HepG2 (cell line): ENCODE data around the gene TUBGCP6. TPM values are rescaled to one million over a fixed set of nuclear protein-coding genes. Genes with fewer than 3 reads are reported as not detected.

Experiments
- BRF2 ChIP-seq: sonication (generic); formaldehyde crosslinking; IDR thresholded peaks from 2 replicates; pipeline ENCODE4 v1.8.1; 2022; ENCODE audit warnings: mild to moderate bottlenecking, missing genetic modification reagents
- CREM ChIP-seq, 2 experiments: sonication (generic) in 1 of 2; formaldehyde crosslinking in 1 of 2; IDR thresholded peaks; 2 replicates each; pipeline versions ENCODE4 v1.4.0 to v1.6.1; 2016 to 2020; ENCODE audit warnings: antibody characterized with exemption in 1 of 2, mild to moderate bottlenecking in 1 of 2, missing genetic modification reagents in 1 of 2
- KDM5A ChIP-seq: fragments of 200-600 bp; sonication (generic); IDR thresholded peaks from 2 replicates; pipeline ENCODE4 v1.7.0; 2018; ENCODE audit warnings: antibody characterized with exemption, mild to moderate bottlenecking, low read length, borderline replicate concordance
- MLLT10 ChIP-seq: sonication (generic); formaldehyde crosslinking; IDR thresholded peaks from 2 replicates; pipeline ENCODE4 v1.4.0; 2020; ENCODE audit warnings: missing genetic modification reagents
- PHF5A ChIP-seq: IDR thresholded peaks from one replicate; pipeline ENCODE4 v1.6.1; 2018; ENCODE audit warnings: low read depth, missing genetic modification reagents; ENCODE audit not compliant: unreplicated experiment
- PHF8 ChIP-seq: sonication (generic); formaldehyde crosslinking; IDR thresholded peaks from 2 replicates; pipeline ENCODE4 v1.5.0; 2020; ENCODE audit warnings: missing genetic modification reagents
- POLR2G ChIP-seq: fragments of 200-400 bp; formaldehyde crosslinking; IDR thresholded peaks from 2 replicates; pipeline ENCODE4 v1.6.1; 2018; ENCODE audit warnings: mild to moderate bottlenecking, low read depth, low read length, moderate library complexity
- SALL2 ChIP-seq: sonication (generic); formaldehyde crosslinking; IDR thresholded peaks from 2 replicates; pipeline ENCODE4 v1.8.1; 2023; ENCODE audit warnings: mild to moderate bottlenecking, missing genetic modification reagents, inconsistent platforms
- SMAD3 ChIP-seq: sonication (generic); formaldehyde crosslinking; IDR thresholded peaks from 2 replicates; pipeline ENCODE4 v1.4.0; 2020; ENCODE audit warnings: missing genetic modification reagents
- SNAI1 ChIP-seq: sonication (generic); formaldehyde crosslinking; IDR thresholded peaks from 2 replicates; pipeline ENCODE4 v1.5.0; 2020; ENCODE audit warnings: mild to moderate bottlenecking, missing genetic modification reagents, borderline replicate concordance
- TEAD2 ChIP-seq: sonication (generic); formaldehyde crosslinking; IDR thresholded peaks from 2 replicates; pipeline ENCODE4 v1.9.0; 2021; ENCODE audit warnings: missing genetic modification reagents
- TFDP2 ChIP-seq: sonication (generic); formaldehyde crosslinking; IDR thresholded peaks from 2 replicates; pipeline ENCODE4 v1.4.0; 2020; ENCODE audit warnings: missing genetic modification reagents
- ZBTB7A ChIP-seq: sonication (generic); formaldehyde crosslinking; IDR thresholded peaks from 2 replicates; pipeline ENCODE4 v1.8.0; 2022; ENCODE audit warnings: mild to moderate bottlenecking, missing genetic modification reagents
- ZBTB7B ChIP-seq: sonication (generic); formaldehyde crosslinking; IDR thresholded peaks from 2 replicates; pipeline ENCODE4 v1.4.0; 2020; ENCODE audit warnings: missing genetic modification reagents
- ZFX ChIP-seq: sonication (generic); formaldehyde crosslinking; IDR thresholded peaks from 2 replicates; pipeline ENCODE4 v1.4.0; 2020; ENCODE audit warnings: mild to moderate bottlenecking, low read depth, missing genetic modification reagents, moderate library complexity
- ZNF383 ChIP-seq: sonication (generic); formaldehyde crosslinking; IDR thresholded peaks from 2 replicates; pipeline ENCODE4 v1.4.0; 2020; ENCODE audit warnings: missing genetic modification reagents, mild to moderate bottlenecking, borderline replicate concordance
- ZNF513 ChIP-seq: sonication (generic); formaldehyde crosslinking; conservative IDR thresholded peaks from 2 replicates; pipeline ENCODE4 v1.5.0; 2020; ENCODE audit warnings: missing genetic modification reagents
- ZNF543 ChIP-seq: sonication (generic); formaldehyde crosslinking; IDR thresholded peaks from 2 replicates; pipeline ENCODE4 v1.4.0; 2020; ENCODE audit warnings: mild to moderate bottlenecking, missing genetic modification reagents
- ZNF589 ChIP-seq: sonication (generic); formaldehyde crosslinking; conservative IDR thresholded peaks from 2 replicates; pipeline ENCODE4 v1.8.0; 2022; ENCODE audit warnings: mild to moderate bottlenecking, moderate library complexity, missing genetic modification reagents
- ZNF619 ChIP-seq: sonication (generic); formaldehyde crosslinking; IDR thresholded peaks from 2 replicates; pipeline ENCODE4 v1.4.0; 2020; ENCODE audit warnings: mild to moderate bottlenecking, missing genetic modification reagents
- ZNF790 ChIP-seq: sonication (generic); formaldehyde crosslinking; IDR thresholded peaks from 2 replicates; pipeline ENCODE4 v1.8.0; 2022; ENCODE audit warnings: missing genetic modification reagents, mild to moderate bottlenecking, borderline replicate concordance
- polyA plus RNA-seq, 8 experiments: library from polyadenylated mRNA; depleted of rRNA in 3 of 8; stranded (reverse) in 7 of 8; unstranded in 1 of 8; fragments of >200 nt; fragmentation: Illumina TruSeq in 4 of 8; extraction: Trizol in 4 of 8; gene quantifications; 2 replicates each; pipeline versions ENCODE4 v1.2.1 to v1.2.3, GENCODE V29; 2011 to 2016; ENCODE audit warnings: low read depth in 4 of 8, missing spikeins in 1 of 8, mixed read lengths in 1 of 8; ENCODE audit not compliant: insufficient read depth in 1 of 8
- total RNA-seq, 5 experiments: library from RNA; depleted of rRNA; stranded (reverse); fragments of >200 nt; fragmentation: Illumina TruSeq; extraction: Trizol; gene quantifications; 2 replicates each; pipeline ENCODE4 v1.2.3, GENCODE V29; 2016; ENCODE audit warnings: low read depth in 1 of 5
- TF ChIP-seq, protein P1 (sequence below): sonication (generic); formaldehyde crosslinking; IDR thresholded peaks from 2 replicates; pipeline ENCODE4 v1.5.1; 2020; ENCODE audit warnings: missing genetic modification reagents, mild to moderate bottlenecking, borderline replicate concordance
- TF ChIP-seq, protein P2 (sequence below): sonication (generic); formaldehyde crosslinking; IDR thresholded peaks from 2 replicates; pipeline ENCODE4 v1.5.1; 2020; ENCODE audit warnings: mild to moderate bottlenecking, moderate library complexity, missing genetic modification reagents

TUBGCP6 gene
- total and polyA plus RNA-seq, 2 of the 13 experiments (the other 11 are each of a cell fraction or from before 2014, with no cell fraction given): 14.6 to 15.7 TPM

DNA sequence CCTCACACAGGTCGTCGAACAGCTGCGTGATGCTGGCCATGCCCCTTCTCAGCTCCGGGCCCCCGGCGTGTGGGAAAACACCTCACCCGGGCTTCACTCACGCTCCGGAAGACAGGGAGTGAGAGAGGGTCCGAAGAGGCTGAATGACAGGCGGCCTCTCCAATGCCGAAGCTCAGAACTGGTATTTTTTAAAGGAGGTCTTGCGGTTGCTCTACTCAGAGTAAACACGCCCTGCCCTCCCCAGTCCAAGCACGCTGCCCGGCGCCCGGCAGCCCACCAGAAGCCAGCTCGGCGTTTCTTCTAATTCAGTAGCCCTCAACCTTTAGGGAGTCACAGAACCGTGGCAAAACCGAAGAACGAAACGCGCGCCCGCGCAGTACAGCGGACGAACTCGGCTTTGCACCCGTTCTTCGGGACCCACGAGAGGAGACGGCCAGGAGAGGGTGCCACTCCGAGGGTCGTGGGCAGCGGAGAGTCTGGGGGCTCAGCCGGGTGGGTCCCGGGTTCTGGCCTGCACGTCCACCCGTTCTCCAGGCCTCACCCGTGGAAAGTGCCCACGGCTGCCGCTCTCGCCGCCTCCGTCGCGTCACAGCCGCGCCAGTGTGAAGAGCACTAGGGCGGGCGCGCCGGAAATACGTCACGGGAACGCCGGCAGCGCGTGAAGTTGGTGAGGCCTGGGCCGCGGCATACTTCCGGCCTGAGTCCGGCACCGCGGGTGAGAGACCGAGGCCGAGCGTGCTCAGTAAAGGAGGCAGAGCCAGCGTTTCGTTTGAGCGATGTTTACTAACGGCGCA lies at the start of gene TUBGCP6 (continued):
- no peak for TF ChIP-seq BRF2 (CRISPR knock-in tag)
- no peak for TF ChIP-seq ZNF383
- TF ChIP-seq ZFX (CRISPR knock-in tag): peak; percentile 98
- TF ChIP-seq ZBTB7B (CRISPR knock-in tag): no peak
- peak; percentile 96 for TF ChIP-seq KDM5A
- TF ChIP-seq ZNF543: peak; percentile 86; the same call in 1 of the 2 replicates
- TF ChIP-seq ZNF619 (CRISPR knock-in tag): peak; percentile 89; the same call in 1 of the 2 replicates
- peak; percentile 43; the same call in 1 of the 2 replicates for TF ChIP-seq TEAD2 (CRISPR knock-in tag)
- peak; percentile 81 for TF ChIP-seq PHF5A (CRISPR knock-in tag)
- TF ChIP-seq, protein P1, sequence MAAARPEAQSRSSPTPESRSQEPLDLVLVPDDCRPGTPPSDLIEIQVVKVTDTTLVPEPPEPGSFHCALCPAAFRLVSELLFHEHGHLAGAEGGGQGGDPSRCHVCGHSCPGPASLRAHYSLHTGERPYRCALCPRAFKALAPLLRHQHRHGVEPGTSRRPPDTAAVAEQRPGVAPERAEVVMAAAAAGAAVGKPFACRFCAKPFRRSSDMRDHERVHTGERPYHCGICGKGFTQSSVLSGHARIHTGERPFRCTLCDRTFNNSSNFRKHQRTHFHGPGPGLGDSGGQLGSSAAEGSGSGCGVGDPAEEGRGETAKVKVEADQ (CRISPR knock-in tag): 0 out of 2 replicates have a peak, but pooled peaks have one; percentile 70
- no peak for TF ChIP-seq MLLT10
- TF ChIP-seq TFDP2: peak; percentile 70
- peak; percentile 95 for TF ChIP-seq ZNF790 (CRISPR knock-in tag)
- TF ChIP-seq POLR2G: peak; percentile 92
- TF ChIP-seq, protein P2, sequence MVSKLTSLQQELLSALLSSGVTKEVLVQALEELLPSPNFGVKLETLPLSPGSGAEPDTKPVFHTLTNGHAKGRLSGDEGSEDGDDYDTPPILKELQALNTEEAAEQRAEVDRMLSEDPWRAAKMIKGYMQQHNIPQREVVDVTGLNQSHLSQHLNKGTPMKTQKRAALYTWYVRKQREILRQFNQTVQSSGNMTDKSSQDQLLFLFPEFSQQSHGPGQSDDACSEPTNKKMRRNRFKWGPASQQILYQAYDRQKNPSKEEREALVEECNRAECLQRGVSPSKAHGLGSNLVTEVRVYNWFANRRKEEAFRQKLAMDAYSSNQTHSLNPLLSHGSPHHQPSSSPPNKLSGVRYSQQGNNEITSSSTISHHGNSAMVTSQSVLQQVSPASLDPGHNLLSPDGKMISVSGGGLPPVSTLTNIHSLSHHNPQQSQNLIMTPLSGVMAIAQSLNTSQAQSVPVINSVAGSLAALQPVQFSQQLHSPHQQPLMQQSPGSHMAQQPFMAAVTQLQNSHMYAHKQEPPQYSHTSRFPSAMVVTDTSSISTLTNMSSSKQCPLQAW (CRISPR knock-in tag): peak; percentile 83
- TF ChIP-seq SMAD3 (CRISPR knock-in tag): peak; percentile 83; the same call in 1 of the 2 replicates
- TF ChIP-seq SNAI1 (CRISPR knock-in tag): no peak
- peak; percentile 78 for TF ChIP-seq ZBTB7A (CRISPR knock-in tag)
- peak; percentile 50; the same call in 1 of the 2 replicates for TF ChIP-seq ZNF589 (CRISPR knock-in tag)
- peak; percentile 94 for TF ChIP-seq PHF8 (CRISPR knock-in tag)
- peak; percentile 99 for TF ChIP-seq CREM (IDR thresholded peaks at IDR 0.05)
- TF ChIP-seq CREM (CRISPR knock-in tag; IDR thresholded peaks at IDR 0.05): peak; percentile 97
- TF ChIP-seq ZNF513 (CRISPR knock-in tag): no peak; the same call in 1 of the 2 replicates
- peak; percentile 71; the same call in 1 of the 2 replicates for TF ChIP-seq SALL2 (CRISPR knock-in tag)
